Fibroblast of skin of back (primary cell): ENCODE measurements around the gene NNMT.

Experiments
- DNase-seq: peaks from one replicate; pipeline ENCODE4 v3.0.0-alpha.2; 2013

Gene NNMT

GRCh38 chr11:114263513-114264170, 32.6 kb upstream of the NNMT start:
- DNase-seq: no peak

- DNase-seq: no peak
Measured at GRCh38 chr11:114264381-114264780, 31.8 kb upstream of the NNMT start.

GRCh38 chr11:114265122-114265878, 30.9 kb upstream of the NNMT start:
- DNase-seq: no peak

- no peak for DNase-seq
Measured at GRCh38 chr11:114269498-114269897, 26.7 kb upstream of the NNMT start.

GRCh38 chr11:114270531-114271270, 25.5 kb upstream of the NNMT start:
- no peak for DNase-seq

GRCh38 chr11:114271316-114271715, 24.9 kb upstream of the NNMT start:
- DNase-seq: no peak

- DNase-seq: no peak
Measured at GRCh38 chr11:114272311-114272710, 23.9 kb upstream of the NNMT start.

GRCh38 chr11:114273071-114273470, 23.1 kb upstream of the NNMT start:
- DNase-seq: no peak

GRCh38 chr11:114273890-114274635, 22.1 kb upstream of the NNMT start:
- DNase-seq: no peak

GRCh38 chr11:114274637-114275036, 21.6 kb upstream of the NNMT start:
- no peak for DNase-seq

- no peak for DNase-seq
Measured at GRCh38 chr11:114275280-114275679, 20.9 kb upstream of the NNMT start.

- DNase-seq: no peak
Measured at GRCh38 chr11:114276077-114276476, 20.1 kb upstream of the NNMT start.

GRCh38 chr11:114277637-114278341, 18.4 kb upstream of the NNMT start:
- no peak for DNase-seq

GRCh38 chr11:114278342-114279065, 17.7 kb upstream of the NNMT start:
- no peak for DNase-seq

- peak; percentile 60 for DNase-seq
Measured at GRCh38 chr11:114279792-114280546, 16.2 kb upstream of the NNMT start.

GRCh38 chr11:114280696-114281095, 15.5 kb upstream of the NNMT start:
- DNase-seq: peak; percentile 85

GRCh38 chr11:114281388-114281956, 14.7 kb upstream of the NNMT start:
- DNase-seq: no peak

GRCh38 chr11:114282488-114282887, 13.7 kb upstream of the NNMT start:
- no peak for DNase-seq

- no peak for DNase-seq
Measured at GRCh38 chr11:114283422-114283821, 12.8 kb upstream of the NNMT start.

GRCh38 chr11:114284021-114284420, 12.2 kb upstream of the NNMT start:
- no peak for DNase-seq
